SU-DHL-6 (cell line): ENCODE data around the gene SVOPL.

ENCODE experiments used
- H2AFZ ChIP-seq: fragments of 200-600 bp; sonication (generic); 2 replicates; pipeline ENCODE4 v1.6.1; 2014; ENCODE audit warnings: low read depth, mild to moderate bottlenecking, moderate library complexity, mixed read lengths, antibody characterized with exemption, low read length; ENCODE audit not compliant: severe bottlenecking
- H3F3A ChIP-seq: fragments of 200-600 bp; shearing (Covaris generic); 2 replicates; pipeline ENCODE4 v1.6.0; 2016; ENCODE audit warnings: antibody characterized with exemption, mild to moderate bottlenecking; ENCODE audit not compliant: insufficient read depth
- H3K27ac ChIP-seq: fragments of 200-600 bp; sonication (generic); 2 replicates; pipeline ENCODE4 v1.5.1; 2016; ENCODE audit warnings: low read depth, mild to moderate bottlenecking, low read length, moderate library complexity, mixed read lengths
- H3K27me3 ChIP-seq: fragments of 200-600 bp; sonication (generic), shearing (Covaris generic); 2 replicates; pipeline ENCODE4 v1.6.0; 2014; ENCODE audit warnings: mild to moderate bottlenecking, low read length
- H3K36me3 ChIP-seq: fragments of 200-600 bp; sonication (generic); 2 replicates; pipeline ENCODE4 v1.6.1; 2014; ENCODE audit warnings: mild to moderate bottlenecking, low read length, mixed read lengths
- H3K4me2 ChIP-seq: fragments of 300-600, 200-600 bp; shearing (Covaris generic), sonication (generic); 2 replicates; pipeline ENCODE4 v1.6.0; 2014; ENCODE audit warnings: low read length, low read depth, mild to moderate bottlenecking; ENCODE audit not compliant: poor library complexity, severe bottlenecking
- H3K4me3 ChIP-seq: fragments of 200-600 bp; sonication (generic); 2 replicates; pipeline ENCODE4 v1.5.1; 2014; ENCODE audit warnings: antibody characterized with exemption, low read length, mild to moderate bottlenecking, mixed read lengths; ENCODE audit not compliant: insufficient read depth, poor library complexity, severe bottlenecking
- H3K79me2 ChIP-seq: fragments of 200-600 bp; sonication (generic); 2 replicates; pipeline ENCODE4 v1.6.1; 2014; ENCODE audit warnings: mild to moderate bottlenecking, low read length, moderate library complexity; ENCODE audit not compliant: insufficient read depth
- H3K9ac ChIP-seq: fragments of 200-600 bp; sonication (generic); 2 replicates; pipeline ENCODE4 v1.7.0; 2014; ENCODE audit warnings: mild to moderate bottlenecking, low read length
- H3K9me2 ChIP-seq: fragments of 200-600 bp; sonication (generic); replicated peaks from 2 replicates; pipeline ENCODE4 v1.6.1; 2014; ENCODE audit warnings: low read length; ENCODE audit not compliant: insufficient read depth
- H3K9me3 ChIP-seq: fragments of 200-600 bp; sonication (generic); 2 replicates; pipeline ENCODE4 v1.6.1; 2014; ENCODE audit warnings: low read length, mixed read lengths; ENCODE audit not compliant: insufficient read depth
- H4K20me1 ChIP-seq: fragments of 200-600 bp; sonication (generic); 2 replicates; pipeline ENCODE4 v1.6.1; 2014; ENCODE audit warnings: low read depth, mild to moderate bottlenecking, antibody characterized with exemption, low read length, moderate library complexity, mixed read lengths
- CTCF ChIP-seq: fragments of 200-600 bp; sonication (generic); IDR thresholded peaks from one replicate; pipeline ENCODE4 v1.5.1; 2017; ENCODE audit warnings: antibody characterized with exemption, mild to moderate bottlenecking, low read length, moderate library complexity; ENCODE audit not compliant: insufficient read depth, poor library complexity, severe bottlenecking
- EZH2phosphoT487 ChIP-seq: fragments of 200-600 bp; sonication (generic), shearing (Covaris generic); conservative IDR thresholded peaks from 2 replicates; pipeline ENCODE4 v1.6.1; 2018; ENCODE audit warnings: mild to moderate bottlenecking, antibody characterized with exemption, low read length, moderate library complexity, mixed read lengths

Gene SVOPL

GRCh38 chr7:138701537-138701923 lies 368 bp upstream of the SVOPL start:
- Histone ChIP-seq H4K20me1 (no peaks in the 10 kb centered on the region), H3K9me2 (no peaks in the 10 kb centered on the region), H3K4me2 (no peak overlapping the region), H3K9me3 (no peaks in the 10 kb centered on the region), H3K4me3 (no peak overlapping the region), H3K36me3 (no peaks in the 10 kb centered on the region), H3K27me3 (no peaks in the 10 kb centered on the region), H3K79me2 (no peaks in the 10 kb centered on the region), H3F3A (no peaks in the 10 kb centered on the region), H3K9ac (no peak overlapping the region), H3K27ac (no peak overlapping the region), H2AFZ (no peak overlapping the region)
- TF ChIP-seq CTCF (no peak), EZH2phosphoT487 (no peak)

- H3K79me2 ChIP-seq, result no peaks in the 10 kb centered on the region
- no peak overlapping the region for H3K4me2 ChIP-seq
- H4K20me1 ChIP-seq, result no peaks in the 10 kb centered on the region
- H3K4me3 ChIP-seq, result no peak overlapping the region
- no peaks in the 10 kb centered on the region for H3K9me2 ChIP-seq
- H3K27ac ChIP-seq, result no peak overlapping the region
- H3K36me3 ChIP-seq, result no peaks in the 10 kb centered on the region
- TF ChIP-seq EZH2phosphoT487 (no peak), CTCF (no peak)
- no peaks in the 10 kb centered on the region for H3F3A ChIP-seq
- no peaks in the 10 kb centered on the region for H3K9me3 ChIP-seq
- no peak overlapping the region for H2AFZ ChIP-seq
- H3K27me3 ChIP-seq, result no peaks in the 10 kb centered on the region
- H3K9ac ChIP-seq, result no peak overlapping the region
Observed at GRCh38 chr7:138699661-138700060, 1.5 kb downstream of the SVOPL start.

- Histone ChIP-seq H3K79me2 (no peaks in the 10 kb centered on the region), H3K9me2 (no peaks in the 10 kb centered on the region), H3K36me3 (no peaks in the 10 kb centered on the region), H3K9me3 (no peaks in the 10 kb centered on the region), H3K4me2 (no peak overlapping the region), H3K27me3 (no peaks in the 10 kb centered on the region), H3K9ac (no peak overlapping the region), H3K27ac (no peak overlapping the region), H3K4me3 (no peak overlapping the region), H3F3A (no peaks in the 10 kb centered on the region), H2AFZ (no peak overlapping the region), H4K20me1 (no peaks in the 10 kb centered on the region)
- TF ChIP-seq CTCF (no peak), EZH2phosphoT487 (no peak)
Observed at GRCh38 chr7:138698281-138698680, 2.9 kb downstream of the SVOPL start.
